SIG-M5 treated with dmso at 0.1 percent for 504 hours (cell line): ENCODE results near the gene PAPLN.
"Not testable (repeated sequence)": the region's sequence is repeated elsewhere in the genome, so short reads cannot be mapped to it uniquely, and the experiment has no call there.

Experiments
- DNase-seq: peaks from one replicate; lab custom pipeline; 2025; ENCODE audit not compliant: unreplicated experiment; lab: John Stamatoyannopoulos, UW

Gene PAPLN, protein sequence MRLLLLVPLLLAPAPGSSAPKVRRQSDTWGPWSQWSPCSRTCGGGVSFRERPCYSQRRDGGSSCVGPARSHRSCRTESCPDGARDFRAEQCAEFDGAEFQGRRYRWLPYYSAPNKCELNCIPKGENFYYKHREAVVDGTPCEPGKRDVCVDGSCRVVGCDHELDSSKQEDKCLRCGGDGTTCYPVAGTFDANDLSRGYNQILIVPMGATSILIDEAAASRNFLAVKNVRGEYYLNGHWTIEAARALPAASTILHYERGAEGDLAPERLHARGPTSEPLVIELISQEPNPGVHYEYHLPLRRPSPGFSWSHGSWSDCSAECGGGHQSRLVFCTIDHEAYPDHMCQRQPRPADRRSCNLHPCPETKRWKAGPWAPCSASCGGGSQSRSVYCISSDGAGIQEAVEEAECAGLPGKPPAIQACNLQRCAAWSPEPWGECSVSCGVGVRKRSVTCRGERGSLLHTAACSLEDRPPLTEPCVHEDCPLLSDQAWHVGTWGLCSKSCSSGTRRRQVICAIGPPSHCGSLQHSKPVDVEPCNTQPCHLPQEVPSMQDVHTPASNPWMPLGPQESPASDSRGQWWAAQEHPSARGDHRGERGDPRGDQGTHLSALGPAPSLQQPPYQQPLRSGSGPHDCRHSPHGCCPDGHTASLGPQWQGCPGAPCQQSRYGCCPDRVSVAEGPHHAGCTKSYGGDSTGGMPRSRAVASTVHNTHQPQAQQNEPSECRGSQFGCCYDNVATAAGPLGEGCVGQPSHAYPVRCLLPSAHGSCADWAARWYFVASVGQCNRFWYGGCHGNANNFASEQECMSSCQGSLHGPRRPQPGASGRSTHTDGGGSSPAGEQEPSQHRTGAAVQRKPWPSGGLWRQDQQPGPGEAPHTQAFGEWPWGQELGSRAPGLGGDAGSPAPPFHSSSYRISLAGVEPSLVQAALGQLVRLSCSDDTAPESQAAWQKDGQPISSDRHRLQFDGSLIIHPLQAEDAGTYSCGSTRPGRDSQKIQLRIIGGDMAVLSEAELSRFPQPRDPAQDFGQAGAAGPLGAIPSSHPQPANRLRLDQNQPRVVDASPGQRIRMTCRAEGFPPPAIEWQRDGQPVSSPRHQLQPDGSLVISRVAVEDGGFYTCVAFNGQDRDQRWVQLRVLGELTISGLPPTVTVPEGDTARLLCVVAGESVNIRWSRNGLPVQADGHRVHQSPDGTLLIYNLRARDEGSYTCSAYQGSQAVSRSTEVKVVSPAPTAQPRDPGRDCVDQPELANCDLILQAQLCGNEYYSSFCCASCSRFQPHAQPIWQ

GRCh38 chr14:73237219-73237785 is at the start of gene PAPLN:
TSS of gene PAPLN (plus strand) at chr14:73237506. CDS start at chr14:73239779, 2,273 bp downstream.
- no peak for DNase-seq

GRCh38 chr14:73188501-73188911 is 48.8 kb upstream of the PAPLN start:
- no peak for DNase-seq

- DNase-seq: no peak
These were observed 47.7 kb upstream of the PAPLN start for GRCh38 chr14:73189651-73190050.

DNA sequence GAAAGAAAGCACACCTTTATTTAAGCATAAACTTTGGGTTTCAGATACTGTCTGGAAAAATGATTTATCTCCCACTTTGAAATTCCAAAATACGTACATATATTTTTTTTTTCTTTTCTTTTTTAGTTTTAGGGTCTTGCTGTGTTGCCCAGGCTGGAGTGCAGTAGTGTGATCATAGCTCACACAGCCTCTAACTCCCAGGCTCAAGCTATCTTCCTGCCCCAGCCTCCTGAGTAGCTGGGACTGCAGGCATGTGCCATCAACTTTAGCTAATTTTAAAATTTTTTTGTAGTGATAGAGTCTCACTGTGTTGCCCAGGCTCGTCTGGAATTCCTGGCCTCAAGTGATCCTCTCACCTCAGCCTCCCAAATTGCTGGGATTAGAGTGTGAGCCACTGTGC is 45.9 kb upstream of the PAPLN start:
- no peak for DNase-seq

DNA sequence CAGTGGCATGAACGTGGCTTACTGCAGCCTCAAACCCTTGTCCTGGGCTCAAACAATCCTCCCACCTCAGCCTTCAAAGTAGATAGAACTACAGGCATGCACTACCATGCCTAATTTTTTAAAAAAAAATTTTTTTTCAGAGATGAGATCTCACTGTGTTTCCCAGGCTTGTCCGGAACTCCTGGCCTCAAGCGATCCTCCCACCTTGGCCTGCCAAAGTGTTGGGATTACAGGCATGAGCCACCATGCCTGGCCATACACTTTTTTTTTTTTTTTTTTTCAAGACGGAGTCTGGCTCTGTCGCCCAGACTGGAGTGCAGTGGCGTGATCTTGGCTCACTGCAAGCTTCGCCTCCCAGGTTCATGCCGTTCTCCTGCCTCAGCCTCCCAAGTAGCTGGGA is 43.0 kb upstream of the PAPLN start:
- not testable (repeated sequence) for DNase-seq

DNA sequence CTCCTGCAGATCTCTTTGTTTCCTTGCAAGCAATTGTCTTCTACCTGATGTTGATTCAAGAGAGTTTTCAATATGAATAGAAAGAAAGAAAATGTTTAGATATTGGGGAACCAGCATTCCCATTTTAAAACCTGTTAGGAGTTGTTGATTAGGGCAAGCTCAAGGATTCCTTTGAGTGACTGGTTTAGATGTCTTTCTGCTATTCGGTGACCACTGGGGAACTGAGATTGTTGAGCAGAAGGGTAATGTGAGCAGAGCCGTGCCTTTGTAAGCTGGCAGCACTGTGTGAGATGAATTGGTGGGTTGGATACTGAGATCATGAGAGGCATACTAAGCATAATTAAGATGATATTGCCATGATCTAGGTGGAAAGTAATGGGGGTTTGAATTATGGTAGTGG is 39.1 kb upstream of the PAPLN start:
- no peak for DNase-seq

DNA sequence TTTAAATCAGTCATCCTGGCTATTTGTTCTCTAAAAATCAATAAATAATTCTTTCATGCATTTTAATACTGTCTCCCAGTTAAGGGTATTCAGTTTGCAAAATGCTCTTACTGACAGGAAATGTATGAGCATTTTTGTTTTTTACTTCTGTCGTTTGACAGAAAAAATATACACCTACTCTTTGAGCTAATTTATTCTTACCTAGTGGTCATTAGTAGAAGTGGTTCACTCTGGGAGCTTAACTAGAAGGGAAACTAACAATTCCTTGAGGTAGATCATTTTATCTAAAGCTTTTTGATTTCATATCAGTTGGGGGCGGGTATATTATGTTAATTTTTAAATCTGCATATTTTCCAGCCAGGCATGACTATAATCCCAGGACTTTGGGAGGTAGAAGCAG is 33.8 kb upstream of the PAPLN start:
- DNase-seq: no peak

GRCh38 chr14:73207615-73208014 is 29.7 kb upstream of the PAPLN start:
- DNase-seq: no peak

- no peak for DNase-seq
These were observed 28.9 kb upstream of the PAPLN start for GRCh38 chr14:73208390-73208789.

DNA sequence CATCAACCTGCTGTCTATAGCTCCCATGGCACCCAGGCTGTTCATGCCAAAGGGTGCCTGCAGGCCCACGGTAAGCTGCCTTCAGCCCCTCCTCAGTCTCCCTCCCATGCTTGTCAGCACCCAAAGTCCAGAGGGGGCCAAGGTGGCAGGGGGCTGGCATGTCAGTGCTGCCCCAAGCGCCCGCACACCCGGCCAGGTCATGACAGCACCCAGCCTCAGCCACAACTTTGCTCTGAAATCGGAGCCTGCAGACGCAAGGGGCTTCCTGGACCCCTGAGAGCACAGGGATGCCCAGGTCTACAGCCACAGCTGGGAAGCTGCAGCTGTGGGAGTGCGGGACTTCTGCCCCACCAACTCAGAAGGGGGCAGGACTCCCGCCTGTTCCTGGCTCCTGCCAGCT is 28.5 kb upstream of the PAPLN start:
- DNase-seq: no peak

DNA sequence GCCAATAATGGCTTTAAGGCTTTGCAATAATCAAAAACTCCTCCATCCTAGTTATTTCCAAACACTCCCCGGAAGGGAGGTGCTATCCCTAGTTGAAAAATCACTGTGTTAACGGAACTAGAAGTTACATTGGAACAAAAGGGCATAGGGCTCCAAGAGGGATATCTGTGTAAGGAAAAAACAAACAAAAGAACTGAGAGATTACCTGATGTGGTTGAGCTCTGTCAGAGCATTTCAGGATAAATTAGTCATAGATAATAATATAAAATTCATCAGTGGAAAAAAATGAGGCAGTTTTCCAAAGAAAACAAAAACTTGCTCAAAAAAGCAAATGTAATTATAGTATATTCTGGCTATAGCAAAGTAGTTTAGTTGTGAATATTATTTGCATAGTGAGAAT is 27.4 kb upstream of the PAPLN start:
- DNase-seq: no peak

DNA sequence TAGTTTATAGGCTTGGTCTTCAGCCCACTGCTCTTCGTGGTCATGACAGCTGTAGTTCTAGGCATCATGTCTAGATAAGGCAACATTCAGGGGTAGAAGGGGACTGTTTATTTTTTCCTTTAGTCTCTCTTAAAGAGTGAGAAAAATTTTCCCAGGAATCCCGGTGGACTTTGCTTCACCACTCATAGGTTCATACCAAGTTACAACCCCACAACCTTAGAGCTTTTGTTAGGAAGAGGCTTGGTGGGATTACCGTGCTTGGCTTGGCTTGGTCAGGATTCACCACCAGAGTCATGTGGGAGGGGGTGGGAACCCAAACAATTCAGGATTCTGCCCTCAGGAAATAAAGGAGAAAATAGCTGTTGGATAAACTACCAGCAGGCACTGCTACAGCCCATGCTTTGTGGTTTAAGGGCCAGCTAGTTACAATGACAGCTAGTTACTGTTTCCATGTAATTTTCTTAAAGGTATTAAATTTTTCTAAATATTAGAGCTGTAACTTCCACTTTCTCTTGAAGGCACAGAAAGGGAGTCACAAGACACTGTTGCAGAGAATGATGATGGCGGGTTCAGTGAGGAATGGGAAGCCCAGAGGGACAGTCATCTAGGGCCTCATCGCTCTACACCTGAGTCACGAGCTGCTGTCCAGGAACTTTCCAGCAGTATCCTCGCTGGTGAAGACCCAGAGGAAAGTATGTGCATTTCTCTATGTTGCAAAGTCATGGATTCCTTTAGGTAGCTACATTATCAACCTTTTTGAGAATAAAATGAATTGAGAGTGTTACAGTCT is 25.9 kb upstream of the PAPLN start:
- no peak for DNase-seq

- no peak for DNase-seq
These were observed 21.3 kb upstream of the PAPLN start for GRCh38 chr14:73216030-73216429.

GRCh38 chr14:73217411-73217810 is 19.9 kb upstream of the PAPLN start:
- no peak for DNase-seq

DNA sequence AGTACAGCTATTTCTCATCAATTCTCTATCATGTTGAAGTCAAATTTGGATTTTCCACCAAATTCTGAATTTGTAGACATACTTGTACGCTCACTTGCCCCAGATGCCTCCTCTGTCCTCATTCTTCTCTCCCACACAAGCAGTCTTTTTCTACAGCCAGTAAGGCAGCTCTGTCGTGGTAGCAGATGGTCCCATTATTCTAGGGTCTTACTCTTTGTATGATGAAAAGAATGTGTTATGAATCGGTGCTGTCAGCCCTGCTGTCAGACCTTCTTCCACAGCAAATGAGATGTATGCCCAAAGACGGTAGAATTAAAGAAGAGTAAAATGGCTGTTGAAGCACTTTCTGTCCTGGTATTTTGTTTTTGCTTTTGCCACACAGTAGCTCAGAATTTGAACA is 17.2 kb upstream of the PAPLN start:
- DNase-seq: no peak

GRCh38 chr14:73220634-73221033 is 16.7 kb upstream of the PAPLN start:
- DNase-seq: no peak

DNA sequence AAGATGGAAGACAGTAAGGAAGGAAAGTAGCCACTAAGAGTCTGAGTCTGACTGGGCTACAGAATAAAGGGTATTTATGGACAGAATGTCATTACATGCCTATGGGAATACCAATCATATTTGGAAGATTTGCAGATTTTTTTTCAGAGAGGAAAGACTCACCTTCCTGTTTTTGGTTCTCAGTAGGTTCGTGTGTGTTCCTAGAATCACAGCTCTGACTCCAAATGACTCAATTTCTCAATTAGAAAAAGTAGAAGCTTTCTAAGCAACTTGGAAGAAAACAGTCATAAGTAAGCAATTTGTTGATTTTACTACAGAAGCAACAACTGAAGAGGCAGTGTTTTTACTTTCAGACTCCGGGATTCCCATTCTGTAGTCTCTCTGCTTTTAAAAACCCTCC is 15.4 kb upstream of the PAPLN start:
- DNase-seq: no peak

DNA sequence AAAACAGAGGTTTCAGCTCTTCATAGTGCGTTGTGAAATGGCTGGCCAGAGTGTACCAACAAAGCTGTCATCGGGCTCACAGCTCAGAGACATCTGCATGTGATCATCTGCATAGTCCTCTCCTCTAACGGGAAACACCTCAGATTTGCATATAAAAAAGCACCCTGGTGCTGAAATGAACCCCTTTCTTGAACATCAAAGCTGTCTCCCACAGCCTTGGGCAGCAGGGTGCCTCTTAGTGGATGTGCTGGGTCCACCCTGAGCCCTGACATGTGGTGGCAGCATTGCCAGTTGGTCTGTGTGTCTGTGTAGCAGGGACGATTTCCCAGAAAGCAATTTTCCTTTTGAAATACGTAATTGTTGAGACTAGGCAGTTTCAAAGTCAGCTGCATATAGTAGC is 14.3 kb upstream of the PAPLN start:
- DNase-seq: no peak

- no peak for DNase-seq
These were observed 11.8 kb upstream of the PAPLN start for GRCh38 chr14:73225496-73225895.
